Measurements from ENCODE around the gene NGF.

DNA sequence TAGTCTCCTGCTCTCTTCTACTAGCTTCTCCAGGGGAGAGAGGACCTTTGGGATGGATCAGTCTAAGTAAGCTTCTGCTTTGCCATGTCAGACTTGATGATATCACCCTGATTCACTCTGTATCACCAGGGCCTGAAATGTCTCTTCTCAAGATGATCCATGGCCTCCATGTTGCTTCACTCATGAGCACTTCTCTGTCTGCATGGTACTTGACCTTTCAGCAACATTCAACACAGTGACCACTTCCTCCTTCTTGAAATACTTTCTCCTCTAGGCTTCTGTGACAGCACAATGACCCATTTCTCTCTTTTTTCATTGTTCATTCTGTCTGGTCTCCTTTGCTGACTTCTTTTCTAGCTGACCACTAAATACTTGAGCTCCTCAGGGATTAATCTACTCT, 35.3 kb upstream of the NGF start:
- TF ChIP-seq, protein P1, sequence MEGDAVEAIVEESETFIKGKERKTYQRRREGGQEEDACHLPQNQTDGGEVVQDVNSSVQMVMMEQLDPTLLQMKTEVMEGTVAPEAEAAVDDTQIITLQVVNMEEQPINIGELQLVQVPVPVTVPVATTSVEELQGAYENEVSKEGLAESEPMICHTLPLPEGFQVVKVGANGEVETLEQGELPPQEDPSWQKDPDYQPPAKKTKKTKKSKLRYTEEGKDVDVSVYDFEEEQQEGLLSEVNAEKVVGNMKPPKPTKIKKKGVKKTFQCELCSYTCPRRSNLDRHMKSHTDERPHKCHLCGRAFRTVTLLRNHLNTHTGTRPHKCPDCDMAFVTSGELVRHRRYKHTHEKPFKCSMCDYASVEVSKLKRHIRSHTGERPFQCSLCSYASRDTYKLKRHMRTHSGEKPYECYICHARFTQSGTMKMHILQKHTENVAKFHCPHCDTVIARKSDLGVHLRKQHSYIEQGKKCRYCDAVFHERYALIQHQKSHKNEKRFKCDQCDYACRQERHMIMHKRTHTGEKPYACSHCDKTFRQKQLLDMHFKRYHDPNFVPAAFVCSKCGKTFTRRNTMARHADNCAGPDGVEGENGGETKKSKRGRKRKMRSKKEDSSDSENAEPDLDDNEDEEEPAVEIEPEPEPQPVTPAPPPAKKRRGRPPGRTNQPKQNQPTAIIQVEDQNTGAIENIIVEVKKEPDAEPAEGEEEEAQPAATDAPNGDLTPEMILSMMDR (IDR thresholded peaks at IDR 0.05; ENCODE audit: low read length), result no peak
- TF ChIP-seq EZH2 (optimal IDR thresholded peaks at IDR 0.05; ENCODE audit: low read depth, low read length) (no peak), EZH2phosphoT487 (IDR thresholded peaks at IDR 0.05; ENCODE audit: low read length) (no peak)

Data from MM.1S (cell line).